Measurements from ENCODE around the gene UQCRQ. TPM values are rescaled to one million over a fixed set of nuclear protein-coding genes. Genes with fewer than 3 reads are reported as not detected.

Gene UQCRQ
- total RNA-seq, 1 experiment from 2014 or later = 306 TPM

DNA sequence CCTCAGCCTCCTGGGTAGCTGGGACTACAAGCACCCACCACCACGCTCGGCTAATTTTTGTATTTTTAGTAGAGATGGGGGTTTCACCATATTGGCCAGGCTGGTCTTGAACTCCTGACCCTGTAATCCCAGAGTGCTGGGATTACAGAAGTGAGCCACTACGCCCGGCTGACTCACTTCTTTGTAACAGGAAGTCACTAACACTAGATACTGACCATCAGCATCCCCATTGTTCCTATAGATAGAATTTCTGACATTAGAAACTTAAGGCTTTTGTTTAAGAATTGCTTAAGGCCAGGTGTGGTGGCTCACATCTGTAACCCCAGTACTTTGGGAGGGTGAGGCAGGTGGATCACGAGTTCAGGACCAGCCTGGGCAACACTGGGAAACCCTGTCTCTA is 49.2 kb downstream of the UQCRQ start:
- H3K36me3 Mint-ChIP-seq (ENCODE audit: insufficient read depth in 1 of 3, low read depth in 3 of 3) = peaks cover 17 to 51% (median 44%) of the 10 kb centered on the region in 3 experiments; a peak in 6 of 7 replicates
- no peaks in the 10 kb centered on the region for H3K27me3 Mint-ChIP-seq (ENCODE audit: low read depth)
- no peaks in the 10 kb centered on the region for H3K9me3 Mint-ChIP-seq
- H3K56ac ChIP-seq (ENCODE audit: insufficient read length, low read depth, low read length) = no peak overlapping the region
- H2AFZ ChIP-seq (ENCODE audit: low read length) = no peak overlapping the region
- no peak overlapping the region for H3K4me3 Mint-ChIP-seq
- H2BK120ac ChIP-seq (ENCODE audit: low read depth, low read length, poor library complexity, severe bottlenecking) = no peak overlapping the region
- no peak overlapping the region for H3K4me2 ChIP-seq (ENCODE audit: insufficient read depth, insufficient read length, low read length)
- H3K23ac ChIP-seq (ENCODE audit: insufficient read length, low read depth, low read length) = no peak overlapping the region
- H3K4ac ChIP-seq (ENCODE audit: low read depth, low read length) = no peak overlapping the region
- H3K27ac Mint-ChIP-seq = no peak overlapping the region
- H3K27me3 ChIP-seq (ENCODE audit: insufficient read depth, low read length) = no peaks in the 10 kb centered on the region
- no CpG with 5 or more reads among the region's 5 CpGs for WGBS (ENCODE audit: extremely low coverage, insufficient read length, low lambda C conversion rate)
- H2BK15ac ChIP-seq (ENCODE audit: low read depth, low read length) = no peak overlapping the region
- H2AK5ac ChIP-seq (ENCODE audit: insufficient read length, low read length) = no peak overlapping the region
- H2BK12ac ChIP-seq (ENCODE audit: insufficient read length, low read depth, low read length) = no peak overlapping the region
- H3K9me3 ChIP-seq (ENCODE audit: control insufficient read depth, low read depth, low read length) = no peaks in the 10 kb centered on the region
- H3K18ac ChIP-seq (ENCODE audit: insufficient read length, low read depth, low read length) = no peak overlapping the region
- DNase-seq = no peak
- no peaks in the 10 kb centered on the region for H3K23me2 ChIP-seq (ENCODE audit: insufficient read length, low read depth, low read length, poor library complexity, severe bottlenecking)
- no peaks in the 10 kb centered on the region; the same call in 1 of the 2 replicates for H3K79me2 ChIP-seq (ENCODE audit: insufficient read depth, low read length)
- H4K5ac ChIP-seq (ENCODE audit: insufficient read length, low read depth, low read length) = no peak overlapping the region
- no peak overlapping the region for H2BK5ac ChIP-seq (ENCODE audit: insufficient read length, low read length)
- no peak overlapping the region for H4K91ac ChIP-seq (ENCODE audit: insufficient read length, low read depth, low read length)
- H3K4me1 Mint-ChIP-seq = no peaks in the 10 kb centered on the region
- no peak overlapping the region for H4K8ac ChIP-seq (replicated peaks; ENCODE audit: insufficient read length, low read depth, low read length)
- no peak overlapping the region for H3K14ac ChIP-seq (ENCODE audit: insufficient read depth, low read length)
- H4K20me1 ChIP-seq (ENCODE audit: control insufficient read depth, insufficient read depth, insufficient read length) = no peaks in the 10 kb centered on the region
- H3K9ac ChIP-seq (ENCODE audit: extremely low read depth, insufficient read length, low read length) = no peak overlapping the region
- H3T11ph ChIP-seq (ENCODE audit: low read length) = no peak overlapping the region
- H3K4me1 ChIP-seq (ENCODE audit: insufficient read depth, low read length) = no peaks in the 10 kb centered on the region
- H2BK20ac ChIP-seq (ENCODE audit: low read depth, low read length, poor library complexity, severe bottlenecking) = no peak overlapping the region
- no peak overlapping the region for H3K27ac ChIP-seq (ENCODE audit: insufficient read length, low read depth, low read length)
- H3K79me1 ChIP-seq (ENCODE audit: insufficient read depth, low read depth, low read length, poor library complexity, severe bottlenecking) = peaks cover 5% of the 10 kb centered on the region
- TF ChIP-seq, protein P1, sequence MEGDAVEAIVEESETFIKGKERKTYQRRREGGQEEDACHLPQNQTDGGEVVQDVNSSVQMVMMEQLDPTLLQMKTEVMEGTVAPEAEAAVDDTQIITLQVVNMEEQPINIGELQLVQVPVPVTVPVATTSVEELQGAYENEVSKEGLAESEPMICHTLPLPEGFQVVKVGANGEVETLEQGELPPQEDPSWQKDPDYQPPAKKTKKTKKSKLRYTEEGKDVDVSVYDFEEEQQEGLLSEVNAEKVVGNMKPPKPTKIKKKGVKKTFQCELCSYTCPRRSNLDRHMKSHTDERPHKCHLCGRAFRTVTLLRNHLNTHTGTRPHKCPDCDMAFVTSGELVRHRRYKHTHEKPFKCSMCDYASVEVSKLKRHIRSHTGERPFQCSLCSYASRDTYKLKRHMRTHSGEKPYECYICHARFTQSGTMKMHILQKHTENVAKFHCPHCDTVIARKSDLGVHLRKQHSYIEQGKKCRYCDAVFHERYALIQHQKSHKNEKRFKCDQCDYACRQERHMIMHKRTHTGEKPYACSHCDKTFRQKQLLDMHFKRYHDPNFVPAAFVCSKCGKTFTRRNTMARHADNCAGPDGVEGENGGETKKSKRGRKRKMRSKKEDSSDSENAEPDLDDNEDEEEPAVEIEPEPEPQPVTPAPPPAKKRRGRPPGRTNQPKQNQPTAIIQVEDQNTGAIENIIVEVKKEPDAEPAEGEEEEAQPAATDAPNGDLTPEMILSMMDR (conservative IDR thresholded peaks at IDR 0.05) = no peak

All from H9 (cell line).